HEK293 (cell line): ENCODE results near the gene CYP4Z1.
A peak's percentile ranks its signal among the peaks of the same experiment; 100 is the strongest.

Source experiments
- CTCF ChIA-PET: fragments of 350-600 bp; formaldehyde crosslinking; extraction: SDS; loops from one replicate; lab custom pipeline; 2021; ENCODE audit warnings: antibody characterized with exemption; lab: Yijun Ruan, JAX
- POLR2A ChIA-PET: fragments of 300-600 bp; formaldehyde crosslinking; extraction: SDS; loops from one replicate; lab custom pipeline; 2020; ENCODE audit warnings: antibody characterized with exemption, inconsistent platforms; lab: Yijun Ruan, JAX
- H3K27ac ChIP-seq: fragments of 200-500 bp; sonication (Bioruptor generic); 2 replicates; pipeline ENCODE4 v1.5.1; 2014; ENCODE audit warnings: low read depth, low read length, control low read depth, inconsistent platforms; ENCODE audit errors: extremely low read depth
- H3K36me3 ChIP-seq, 2 experiments: fragments of 200-500 bp in 1 of 2; sonication (Bioruptor generic) in 1 of 2; 1 replicate in 1 of 2; 2 replicates in 1 of 2; pipeline ENCODE4 v1.5.1; 2014 to 2017; ENCODE audit warnings: inconsistent platforms in 2 of 2, low read length in 2 of 2; ENCODE audit not compliant: control insufficient read depth in 2 of 2, insufficient read depth in 1 of 2
- H3K4me1 ChIP-seq: fragments of 200-500 bp; sonication (Bioruptor generic); 2 replicates; pipeline ENCODE4 v1.5.1; 2014; ENCODE audit warnings: mild to moderate bottlenecking, low read length, inconsistent platforms; ENCODE audit not compliant: control insufficient read depth, insufficient read depth
- H3K4me3 ChIP-seq: 2 replicates; pipeline ENCODE4 v1.5.1; 2011; ENCODE audit warnings: low read depth, mild to moderate bottlenecking, control low read depth, low read length, moderate library complexity
- H3K9me3 ChIP-seq: fragments of 200-500 bp; sonication (Bioruptor generic); 2 replicates; pipeline ENCODE4 v1.5.1; 2014; ENCODE audit warnings: low read depth, low read length, inconsistent platforms; ENCODE audit not compliant: control insufficient read depth, insufficient read depth
- GLI4 ChIP-seq: fragments of 450-650 bp; formaldehyde crosslinking; IDR thresholded peaks from 2 replicates; pipeline ENCODE4 v1.5.1; 2016; ENCODE audit warnings: missing biosample characterization, missing genetic modification characterization
- KLF7 ChIP-seq: fragments of 450-650 bp; formaldehyde crosslinking; IDR thresholded peaks from 2 replicates; pipeline ENCODE4 v1.5.1; 2016; ENCODE audit warnings: missing biosample characterization, missing genetic modification characterization, borderline replicate concordance
- REPIN1 ChIP-seq: fragments of 450-650 bp; formaldehyde crosslinking; IDR thresholded peaks from 2 replicates; pipeline ENCODE4 v1.5.1; 2017; ENCODE audit warnings: missing biosample characterization, missing genetic modification characterization, low read depth
- SALL2 ChIP-seq: fragments of 450-650 bp; formaldehyde crosslinking; IDR thresholded peaks from 2 replicates; pipeline ENCODE4 v1.5.0; 2017; ENCODE audit warnings: missing biosample characterization, mild to moderate bottlenecking, missing genetic modification characterization, borderline replicate concordance
- SP2 ChIP-seq: fragments of 450-650 bp; formaldehyde crosslinking; IDR thresholded peaks from 2 replicates; pipeline ENCODE4 v1.5.1; 2016; ENCODE audit warnings: missing biosample characterization, missing genetic modification characterization
- ZBTB48 ChIP-seq: fragments of 450-650 bp; formaldehyde crosslinking; IDR thresholded peaks from 2 replicates; pipeline ENCODE4 v1.5.1; 2016; ENCODE audit warnings: missing biosample characterization, missing genetic modification characterization
- ZFP69B ChIP-seq: fragments of 450-650 bp; formaldehyde crosslinking; IDR thresholded peaks from 2 replicates; pipeline ENCODE4 v1.5.1; 2016; ENCODE audit warnings: missing biosample characterization, missing genetic modification characterization
- ZNF132 ChIP-seq: fragments of 450-650 bp; formaldehyde crosslinking; IDR thresholded peaks from 2 replicates; pipeline ENCODE4 v1.5.1; 2017; ENCODE audit warnings: missing biosample characterization, missing genetic modification characterization, borderline replicate concordance
- ZNF133 ChIP-seq: fragments of 450-650 bp; formaldehyde crosslinking; IDR thresholded peaks from 2 replicates; pipeline ENCODE4 v1.5.1; 2016; ENCODE audit warnings: missing biosample characterization, missing genetic modification characterization
- ZNF138 ChIP-seq: fragments of 450-650 bp; formaldehyde crosslinking; IDR thresholded peaks from 2 replicates; pipeline ENCODE4 v1.5.1; 2016; ENCODE audit warnings: missing biosample characterization, missing genetic modification characterization, borderline replicate concordance
- ZNF19 ChIP-seq: fragments of 450-650 bp; formaldehyde crosslinking; IDR thresholded peaks from 2 replicates; pipeline ENCODE4; 2016; ENCODE audit warnings: missing biosample characterization, missing genetic modification characterization, low read depth
- ZNF2 ChIP-seq: fragments of 450-650 bp; formaldehyde crosslinking; IDR thresholded peaks from 2 replicates; pipeline ENCODE4 v1.5.1; 2016; ENCODE audit warnings: missing biosample characterization, missing genetic modification characterization
- ZNF202 ChIP-seq: fragments of 450-650 bp; formaldehyde crosslinking; IDR thresholded peaks from 2 replicates; pipeline ENCODE4 v1.5.1; 2016; ENCODE audit warnings: missing biosample characterization, missing genetic modification characterization, borderline replicate concordance
- ZNF24 ChIP-seq: fragments of 450-650 bp; formaldehyde crosslinking; IDR thresholded peaks from 2 replicates; pipeline ENCODE4 v1.5.1; 2016; ENCODE audit warnings: missing biosample characterization, missing genetic modification characterization
- ZNF248 ChIP-seq: fragments of 450-650 bp; formaldehyde crosslinking; IDR thresholded peaks from 2 replicates; pipeline ENCODE4 v1.5.1; 2017; ENCODE audit warnings: missing biosample characterization, missing genetic modification characterization
- ZNF292 ChIP-seq: fragments of 450-650 bp; formaldehyde crosslinking; IDR thresholded peaks from 2 replicates; pipeline ENCODE4 v1.5.1; 2016; ENCODE audit warnings: low read depth, missing biosample characterization, missing genetic modification characterization, borderline replicate concordance
- ZNF350 ChIP-seq: fragments of 450-650 bp; formaldehyde crosslinking; IDR thresholded peaks from 2 replicates; pipeline ENCODE4 v1.5.0; 2017; ENCODE audit warnings: missing biosample characterization, mild to moderate bottlenecking, missing genetic modification characterization
- ZNF366 ChIP-seq: fragments of 450-650 bp; formaldehyde crosslinking; conservative IDR thresholded peaks from 2 replicates; pipeline ENCODE4 v1.5.1; 2016; ENCODE audit warnings: missing biosample characterization, missing genetic modification characterization
- ZNF394 ChIP-seq: fragments of 450-650 bp; formaldehyde crosslinking; IDR thresholded peaks from 2 replicates; pipeline ENCODE4 v1.5.1; 2016; ENCODE audit warnings: missing biosample characterization, missing genetic modification characterization, mild to moderate bottlenecking, moderate library complexity, borderline replicate concordance
- ZNF404 ChIP-seq: fragments of 450-650 bp; formaldehyde crosslinking; IDR thresholded peaks from 2 replicates; pipeline ENCODE4 v1.5.1; 2017; ENCODE audit warnings: missing biosample characterization, missing genetic modification characterization
- ZNF416 ChIP-seq: fragments of 450-650 bp; formaldehyde crosslinking; IDR thresholded peaks from 2 replicates; pipeline ENCODE4 v1.5.1; 2016; ENCODE audit warnings: missing biosample characterization, missing genetic modification characterization
- ZNF433 ChIP-seq: fragments of 450-650 bp; formaldehyde crosslinking; IDR thresholded peaks from 2 replicates; pipeline ENCODE4 v1.5.1; 2016; ENCODE audit warnings: missing biosample characterization, missing genetic modification characterization, low read depth
- ZNF473 ChIP-seq: fragments of 450-650 bp; formaldehyde crosslinking; IDR thresholded peaks from 2 replicates; pipeline ENCODE4 v1.5.1; 2017; ENCODE audit warnings: missing biosample characterization, missing genetic modification characterization
- ZNF48 ChIP-seq: fragments of 450-650 bp; formaldehyde crosslinking; IDR thresholded peaks from 2 replicates; pipeline ENCODE4 v1.5.1; 2016; ENCODE audit warnings: missing biosample characterization, missing genetic modification characterization
- ZNF510 ChIP-seq: fragments of 450-650 bp; formaldehyde crosslinking; IDR thresholded peaks from 2 replicates; pipeline ENCODE4 v1.5.1; 2018; ENCODE audit warnings: mild to moderate bottlenecking, missing genetic modification characterization, missing biosample characterization; ENCODE audit not compliant: insufficient replicate concordance
- ZNF514 ChIP-seq: fragments of 450-650 bp; formaldehyde crosslinking; IDR thresholded peaks from 2 replicates; pipeline ENCODE4 v1.5.1; 2016; ENCODE audit warnings: missing biosample characterization, missing genetic modification characterization
- ZNF544 ChIP-seq: fragments of 450-650 bp; formaldehyde crosslinking; IDR thresholded peaks from 2 replicates; pipeline ENCODE4 v1.5.0; 2017; ENCODE audit warnings: missing biosample characterization, missing genetic modification characterization
- ZNF560 ChIP-seq: fragments of 450-650 bp; formaldehyde crosslinking; IDR thresholded peaks from 2 replicates; pipeline ENCODE4 v1.5.1; 2017; ENCODE audit warnings: missing biosample characterization, missing genetic modification characterization, borderline replicate concordance
- ZNF610 ChIP-seq: fragments of 450-650 bp; formaldehyde crosslinking; IDR thresholded peaks from 2 replicates; pipeline ENCODE4 v1.5.1; 2016; ENCODE audit warnings: missing biosample characterization, missing genetic modification characterization, borderline replicate concordance
- ZNF654 ChIP-seq: fragments of 450-650 bp; formaldehyde crosslinking; IDR thresholded peaks from 2 replicates; pipeline ENCODE4 v1.5.1; 2016; ENCODE audit warnings: low read depth, missing biosample characterization, missing genetic modification characterization
- ZNF791 ChIP-seq: fragments of 450-650 bp; formaldehyde crosslinking; IDR thresholded peaks from 2 replicates; pipeline ENCODE4 v1.5.1; 2016; ENCODE audit warnings: missing biosample characterization, missing genetic modification characterization
- ZNF843 ChIP-seq: fragments of 450-650 bp; formaldehyde crosslinking; IDR thresholded peaks from 2 replicates; pipeline ENCODE4 v1.5.1; 2016; ENCODE audit warnings: missing biosample characterization, missing genetic modification characterization

CYP4Z1 gene, protein sequence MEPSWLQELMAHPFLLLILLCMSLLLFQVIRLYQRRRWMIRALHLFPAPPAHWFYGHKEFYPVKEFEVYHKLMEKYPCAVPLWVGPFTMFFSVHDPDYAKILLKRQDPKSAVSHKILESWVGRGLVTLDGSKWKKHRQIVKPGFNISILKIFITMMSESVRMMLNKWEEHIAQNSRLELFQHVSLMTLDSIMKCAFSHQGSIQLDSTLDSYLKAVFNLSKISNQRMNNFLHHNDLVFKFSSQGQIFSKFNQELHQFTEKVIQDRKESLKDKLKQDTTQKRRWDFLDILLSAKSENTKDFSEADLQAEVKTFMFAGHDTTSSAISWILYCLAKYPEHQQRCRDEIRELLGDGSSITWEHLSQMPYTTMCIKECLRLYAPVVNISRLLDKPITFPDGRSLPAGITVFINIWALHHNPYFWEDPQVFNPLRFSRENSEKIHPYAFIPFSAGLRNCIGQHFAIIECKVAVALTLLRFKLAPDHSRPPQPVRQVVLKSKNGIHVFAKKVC

DNA sequence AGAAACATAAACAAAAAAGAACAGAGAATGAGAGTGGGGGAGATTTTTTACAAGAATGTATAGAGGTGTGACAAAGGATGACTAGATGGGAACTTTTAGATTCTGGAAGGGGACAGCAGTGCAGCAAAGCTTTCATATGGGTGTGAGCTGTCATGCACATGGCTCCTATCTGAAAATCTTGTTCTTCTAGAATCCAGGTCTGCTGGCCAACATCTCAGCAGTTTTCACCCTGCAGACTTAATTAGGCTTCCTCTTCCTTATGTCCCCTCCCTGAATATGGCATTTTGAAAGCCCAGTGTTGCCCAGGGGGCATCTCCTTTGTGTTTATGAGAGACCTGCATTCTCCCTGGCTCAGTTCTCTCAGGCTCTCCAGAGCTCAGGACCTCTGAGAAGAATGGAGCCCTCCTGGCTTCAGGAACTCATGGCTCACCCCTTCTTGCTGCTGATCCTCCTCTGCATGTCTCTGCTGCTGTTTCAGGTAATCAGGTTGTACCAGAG lies at the start of gene CYP4Z1:
Gene CYP4Z1, plus strand, starts transcription at position 135 of the 498 bp plus-strand sequence. Its CDS starts 260 bp downstream, at position 395.
- Histone ChIP-seq H3K9me3 (no peaks in the 10 kb centered on the region), H3K27ac (no peak within 1 kb of the TSS), H3K36me3 (no peaks in the 10 kb centered on the region), H3K4me3 (no peak within 1 kb of the TSS)
- POLR2A ChIA-PET, result no interaction called here
- no peak for TF ChIP-seq ZNF132 (tag by site-specific recombination)
- TF ChIP-seq ZNF366 (tag by site-specific recombination), result no peak
- TF ChIP-seq ZNF138 (tag by site-specific recombination), result no peak
- no peak for TF ChIP-seq ZNF292
- TF ChIP-seq ZNF202 (tag by site-specific recombination), result no peak
- TF ChIP-seq SALL2 (tag by site-specific recombination), result no peak
- TF ChIP-seq, all 188 proteins: peak for 0
- CTCF ChIA-PET, result no interaction called here
- H3K4me1 ChIP-seq, result peaks cover 4% of the 10 kb centered on the region; the same call in 1 of the 2 replicates

DNA sequence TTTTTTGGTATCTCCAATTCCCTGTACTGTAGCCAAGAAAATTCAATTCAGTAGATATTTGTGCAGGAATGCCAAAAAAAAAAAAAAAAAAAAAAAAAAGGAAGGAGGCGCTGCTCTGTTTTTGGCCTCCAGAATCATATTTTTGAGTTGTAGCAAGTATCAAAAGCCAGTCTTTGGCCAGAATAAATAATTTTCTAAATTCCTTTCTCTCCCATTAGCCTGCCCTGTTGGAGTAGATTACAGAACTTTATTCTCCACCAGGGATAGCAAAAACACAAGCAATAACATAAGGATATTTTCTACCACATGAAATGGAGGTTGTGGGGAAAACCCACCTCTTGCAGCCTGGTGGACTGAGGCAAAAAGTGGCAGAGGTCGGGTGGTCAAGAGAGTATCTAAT lies 46.0 kb upstream of the CYP4Z1 start:
- Histone ChIP-seq H3K36me3 (no peaks in the 10 kb centered on the region), H3K4me3 (no peak overlapping the region), H3K4me1 (peaks cover 8% of the 10 kb centered on the region; the same call in 1 of the 2 replicates), H3K9me3 (no peaks in the 10 kb centered on the region), H3K27ac (no peak overlapping the region)
- ChIA-PET POLR2A (no interaction called here), CTCF (interaction anchor here (1.4 kb wide), 1 partner anchor 15 kb away, joined by 3 read pairs; no protein-coding TSS in a partner anchor)
- no peak for TF ChIP-seq ZBTB48
- no peak for TF ChIP-seq ZNF433 (tag by site-specific recombination)
- TF ChIP-seq ZNF248, result no peak
- TF ChIP-seq ZFP69B, result no peak
- TF ChIP-seq KLF7 (tag by site-specific recombination), result no peak
- TF ChIP-seq ZNF514 (tag by site-specific recombination), result no peak
- TF ChIP-seq ZNF19 (tag by site-specific recombination), result no peak
- no peak for TF ChIP-seq ZNF544 (tag by site-specific recombination)
- no peak for TF ChIP-seq ZNF510 (tag by site-specific recombination)

DNA sequence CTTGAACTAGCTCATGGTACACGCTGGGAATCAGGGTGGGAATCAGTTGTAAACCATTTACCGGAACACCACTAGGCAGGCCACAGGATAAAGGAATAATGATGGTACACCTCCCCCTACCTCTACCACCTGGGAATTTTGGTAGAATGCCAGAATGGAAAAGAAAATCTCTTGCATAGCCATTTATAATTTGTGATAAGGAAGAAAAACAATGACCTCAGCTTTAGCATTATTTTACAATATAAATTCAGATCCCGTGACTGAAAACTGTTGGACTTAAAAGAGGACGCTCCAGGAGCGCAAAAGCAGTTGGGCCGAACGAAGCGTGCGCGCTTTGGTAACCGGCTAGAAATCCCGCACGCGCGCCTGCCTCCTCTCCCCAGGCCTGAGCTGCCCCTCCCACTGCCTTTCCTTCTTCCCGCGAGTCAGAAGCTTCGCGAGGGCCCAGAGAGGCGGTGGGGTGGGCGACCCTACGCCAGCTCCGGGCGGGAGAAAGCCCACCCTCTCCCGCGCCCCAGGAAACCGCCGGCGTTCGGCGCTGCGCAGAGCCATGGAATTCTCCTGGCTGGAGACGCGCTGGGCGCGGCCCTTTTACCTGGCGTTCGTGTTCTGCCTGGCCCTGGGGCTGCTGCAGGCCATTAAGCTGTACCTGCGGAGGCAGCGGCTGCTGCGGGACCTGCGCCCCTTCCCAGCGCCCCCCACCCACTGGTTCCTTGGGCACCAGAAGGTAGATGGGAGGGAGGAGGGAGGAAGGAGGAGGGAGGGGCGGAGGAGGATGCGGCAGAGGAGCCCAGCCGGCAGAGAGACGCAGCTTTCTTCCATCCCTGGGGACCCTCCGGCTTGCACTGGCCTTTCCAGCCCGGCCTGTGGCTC lies 43.5 kb upstream of the CYP4Z1 start, which contains the start of gene CYP4X1:
Gene CYP4X1, plus strand, starts transcription at position 402 of the 873 bp plus-strand sequence. Its CDS starts 149 bp downstream, at position 551.
- Histone ChIP-seq H3K4me3 (peak within 1 kb of the TSS; percentile 40), H3K27ac (peak within 1 kb of the TSS; percentile 94), H3K4me1 (peaks cover 8% of the 10 kb centered on the region; the same call in 1 of the 2 replicates), H3K9me3 (no peaks in the 10 kb centered on the region), H3K36me3 (no peaks in the 10 kb centered on the region)
- POLR2A ChIA-PET, result interaction anchor here (0.7 kb wide), 1 partner anchor 12 kb away, joined by 3 read pairs; no protein-coding TSS in a partner anchor
- CTCF ChIA-PET, result interaction anchor here (0.6 to 0.7 kb wide), 2 partner anchors 145 to 455 kb away, joined by 3 read pairs; no protein-coding TSS in a partner anchor
- peak; percentile 14; the same call in 1 of the 2 replicates for TF ChIP-seq ZNF394 (tag by site-specific recombination)
- TF ChIP-seq ZNF791 (tag by site-specific recombination), result no peak
- TF ChIP-seq ZNF473, result no peak
- no peak for TF ChIP-seq ZNF404 (tag by site-specific recombination)
- TF ChIP-seq SP2 (tag by site-specific recombination), result peak; percentile 54
- TF ChIP-seq ZNF560 (tag by site-specific recombination), result no peak
- no peak for TF ChIP-seq ZNF654 (tag by site-specific recombination)
- TF ChIP-seq ZNF24, result peak; percentile 87
- no peak for TF ChIP-seq GLI4 (tag by site-specific recombination)
- TF ChIP-seq ZNF843, result peak; percentile 94
- TF ChIP-seq ZNF2 (tag by site-specific recombination), result peak; percentile 26; the same call in 1 of the 2 replicates
- TF ChIP-seq ZNF610 (tag by site-specific recombination), result no peak; the same call in 1 of the 2 replicates
- no peak for TF ChIP-seq REPIN1 (tag by site-specific recombination)
- no peak for TF ChIP-seq ZNF133
- no peak for TF ChIP-seq ZNF48 (tag by site-specific recombination)
- no peak for TF ChIP-seq ZNF416 (tag by site-specific recombination)
- no peak for TF ChIP-seq ZNF350 (tag by site-specific recombination)
